SK-N-DZ (cell line): Measurements from ENCODE around the gene CASK.

Experiments used
- DNase-seq: peaks from one replicate; pipeline ENCODE4 v3.0.0-alpha.2; 2015; ENCODE audit warnings: low spot score
- small RNA-seq, 2 experiments: library from RNA; depleted of rRNA; stranded (forward); fragments of <200 nt; gene quantifications; one replicate each; pipeline ENCODE3, GENCODE V24; 2014

Gene CASK

GRCh38 chrX:41474726-41475100 lies 448.6 kb downstream of the CASK start:
- no peak for DNase-seq

DNA sequence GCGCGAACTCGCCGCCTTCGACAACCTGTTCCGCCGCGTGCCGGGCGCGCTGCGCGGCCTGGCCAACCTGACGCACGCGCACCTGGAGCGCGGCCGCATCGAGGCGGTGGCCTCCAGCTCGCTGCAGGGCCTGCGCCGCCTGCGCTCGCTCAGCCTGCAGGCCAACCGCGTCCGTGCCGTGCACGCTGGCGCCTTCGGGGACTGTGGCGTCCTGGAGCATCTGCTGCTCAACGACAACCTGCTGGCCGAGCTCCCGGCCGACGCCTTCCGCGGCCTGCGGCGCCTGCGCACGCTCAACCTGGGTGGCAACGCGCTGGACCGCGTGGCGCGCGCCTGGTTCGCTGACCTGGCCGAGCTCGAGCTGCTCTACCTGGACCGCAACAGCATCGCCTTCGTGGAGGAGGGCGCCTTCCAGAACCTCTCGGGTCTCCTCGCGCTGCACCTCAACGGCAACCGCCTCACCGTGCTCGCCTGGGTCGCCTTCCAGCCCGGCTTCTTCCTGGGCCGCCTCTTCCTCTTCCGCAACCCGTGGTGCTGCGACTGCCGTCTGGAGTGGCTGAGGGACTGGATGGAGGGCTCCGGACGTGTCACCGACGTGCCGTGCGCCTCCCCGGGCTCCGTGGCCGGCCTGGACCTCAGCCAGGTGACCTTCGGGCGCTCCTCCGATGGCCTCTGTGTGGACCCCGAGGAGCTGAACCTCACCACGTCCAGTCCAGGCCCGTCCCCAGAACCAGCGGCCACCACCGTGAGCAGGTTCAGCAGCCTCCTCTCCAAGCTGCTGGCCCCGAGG lies 449.2 kb downstream of the CASK start:
- no peak for DNase-seq

DNA sequence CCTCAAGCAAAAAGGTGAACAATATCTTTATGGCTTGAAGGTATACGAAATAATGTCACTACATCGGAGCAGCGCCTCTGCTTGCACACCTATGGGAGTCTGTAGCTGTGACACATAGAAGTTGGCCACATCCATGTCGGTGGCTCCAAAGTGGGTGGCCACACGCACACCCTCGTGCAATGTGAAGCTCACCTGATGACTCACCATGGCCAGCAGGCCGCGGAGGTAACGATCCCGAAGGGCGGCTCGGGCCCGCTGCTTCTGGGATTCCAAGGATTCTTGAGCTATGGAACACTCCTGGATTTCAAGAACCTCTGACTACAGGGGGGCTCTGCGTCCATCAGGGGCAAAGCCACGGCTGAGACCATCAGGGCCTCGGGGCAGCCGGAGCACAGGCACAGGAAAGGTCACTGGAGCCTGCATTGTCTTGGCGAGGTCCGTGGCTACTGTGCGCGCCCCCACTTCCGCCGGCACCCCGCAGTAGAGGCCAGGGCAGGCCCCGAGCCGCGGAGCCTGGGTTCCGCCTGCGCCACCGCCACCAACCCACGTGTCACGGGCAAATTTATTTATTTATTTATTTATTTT lies 451.0 kb downstream of the CASK start:
- DNase-seq, result no peak

DNA sequence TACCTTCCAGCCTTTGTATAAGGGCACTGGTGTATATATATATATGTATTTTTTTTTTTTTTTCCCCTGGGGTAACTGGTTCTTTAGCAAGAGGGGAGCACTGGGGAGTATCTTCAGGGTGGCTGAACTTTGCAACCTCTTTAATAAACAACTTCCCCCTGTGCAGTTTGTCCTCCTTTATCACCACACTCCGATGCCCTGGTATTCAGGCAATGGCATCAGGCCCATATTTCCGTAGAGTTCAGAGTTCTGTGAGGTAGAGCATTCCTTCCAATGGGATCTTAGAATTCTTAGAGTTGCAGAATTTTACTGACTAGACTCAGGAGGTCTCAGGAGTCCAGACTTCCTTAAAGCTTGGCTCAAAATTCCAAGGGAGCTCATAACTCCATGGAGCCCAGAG lies 451.6 kb downstream of the CASK start:
- DNase-seq, result no peak

- DNase-seq, result no peak
Measured at GRCh38 chrX:41470706-41471105, 452.6 kb downstream of the CASK start.

- DNase-seq, result no peak
Measured at GRCh38 chrX:41468647-41469323, 454.6 kb downstream of the CASK start.

Small RNAs within 50 kb of the gene (small RNA-seq; reads per million reads assigned to genes)
- gene AL353691.2, result 0 reads per million in 2 experiments
- 0 to 0.22 reads per million in 2 experiments for gene RN7SL144P
- 0 reads per million in 2 experiments for gene RNU6-1321P
- gene RNU6-202P, result 0 reads per million in 2 experiments
